HG03565 (cell line): ENCODE data around the gene EVA1A.

Experiments used
- ATAC-seq: cut with Tn5 transposase; IDR thresholded peaks from one replicate; pipeline ENCODE4 v1.9.1; 2021; ENCODE audit warnings: mild to moderate bottlenecking, moderate library complexity; ENCODE audit not compliant: unreplicated experiment

Gene EVA1A

DNA sequence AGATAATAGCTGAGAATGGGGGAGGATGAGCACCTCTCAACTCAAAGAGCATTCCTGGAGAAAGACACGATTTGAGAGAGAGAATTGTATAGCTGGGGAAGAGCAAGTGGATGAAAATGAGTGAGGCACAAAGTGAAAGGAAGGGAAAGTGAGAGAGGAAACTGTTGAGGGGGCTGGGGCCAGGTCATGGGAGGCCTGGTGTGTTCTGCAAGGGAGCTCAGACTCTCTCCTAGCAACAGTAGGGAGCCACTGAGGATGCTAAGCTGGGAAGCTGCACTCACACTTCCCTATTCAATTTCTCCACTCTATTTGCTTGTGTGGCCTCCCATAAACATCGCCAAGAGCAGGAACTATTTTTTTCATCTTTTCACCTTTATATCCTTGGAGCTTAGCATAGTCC lies 14.8 kb downstream of the EVA1A start:
- ATAC-seq, result no peak

- ATAC-seq, result no peak
Measured at GRCh38 chr2:75545387-75545786, 15.4 kb downstream of the EVA1A start.

- no peak for ATAC-seq
Measured at GRCh38 chr2:75543446-75543845, 17.3 kb downstream of the EVA1A start.

GRCh38 chr2:75541430-75541829 lies 19.3 kb downstream of the EVA1A start:
- ATAC-seq, result no peak

- no peak for ATAC-seq
Measured at GRCh38 chr2:75540994-75541393, 19.7 kb downstream of the EVA1A start.

GRCh38 chr2:75539955-75540716 lies 20.6 kb downstream of the EVA1A start:
- ATAC-seq, result no peak

GRCh38 chr2:75538521-75539490 lies 21.9 kb downstream of the EVA1A start:
- no peak for ATAC-seq

DNA sequence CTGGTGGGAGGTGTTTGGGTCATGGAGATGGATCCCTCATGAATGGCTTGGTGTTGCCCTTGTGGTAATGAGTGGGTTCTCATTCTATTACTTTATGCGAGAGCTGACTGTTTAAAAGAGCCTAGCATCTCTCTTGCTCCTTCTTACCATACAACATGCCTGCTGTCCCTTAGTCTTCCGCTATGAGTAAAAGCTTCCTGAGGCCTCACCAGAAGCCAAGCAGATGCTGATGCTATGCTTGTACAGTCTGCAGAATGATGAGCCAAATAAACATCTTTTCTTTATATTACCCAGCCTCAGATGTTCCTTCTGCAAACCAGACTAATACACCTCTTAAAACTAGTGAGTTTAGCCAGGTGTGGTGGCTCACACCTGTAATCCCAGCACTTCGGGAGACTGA lies 23.1 kb downstream of the EVA1A start:
- no peak for ATAC-seq

DNA sequence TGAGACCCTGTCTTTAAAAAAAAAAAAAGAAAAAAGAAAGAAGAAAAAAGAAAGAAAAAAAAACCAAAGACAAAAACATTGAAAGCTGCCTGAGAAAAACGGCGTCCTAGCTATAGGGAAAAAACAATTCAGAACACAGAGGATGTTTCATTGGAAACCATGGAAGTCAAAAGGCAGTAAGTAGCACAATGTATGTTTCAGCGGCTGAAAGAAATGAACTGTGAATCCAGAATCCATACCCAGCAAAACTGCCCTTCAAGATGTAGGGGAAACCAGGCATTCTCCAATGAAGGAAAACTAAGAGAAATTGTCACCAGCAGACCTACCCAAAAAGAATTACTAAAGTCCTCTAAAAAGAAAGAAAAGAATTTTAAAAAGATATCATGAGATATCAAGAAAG lies 27.6 kb downstream of the EVA1A start:
- ATAC-seq, result no peak

DNA sequence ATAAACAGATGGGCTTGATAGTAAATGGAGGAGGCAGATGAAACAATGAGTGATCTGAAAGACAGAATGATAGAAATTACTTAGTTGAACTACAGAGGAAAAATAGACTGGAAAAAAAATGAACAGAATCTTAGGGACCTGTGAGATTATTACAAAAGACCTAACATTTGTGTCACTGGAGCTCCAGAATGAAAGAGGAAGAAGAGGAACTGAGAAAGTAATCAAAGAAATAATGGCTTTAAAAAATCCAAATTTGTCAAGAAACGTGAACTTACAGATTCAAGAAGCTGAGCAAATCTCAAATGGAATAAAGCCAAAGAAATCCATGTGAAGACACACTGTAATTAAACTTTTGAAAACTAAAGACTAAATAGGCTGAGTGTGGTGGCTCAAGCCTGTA lies 28.3 kb downstream of the EVA1A start:
- ATAC-seq, result no peak

DNA sequence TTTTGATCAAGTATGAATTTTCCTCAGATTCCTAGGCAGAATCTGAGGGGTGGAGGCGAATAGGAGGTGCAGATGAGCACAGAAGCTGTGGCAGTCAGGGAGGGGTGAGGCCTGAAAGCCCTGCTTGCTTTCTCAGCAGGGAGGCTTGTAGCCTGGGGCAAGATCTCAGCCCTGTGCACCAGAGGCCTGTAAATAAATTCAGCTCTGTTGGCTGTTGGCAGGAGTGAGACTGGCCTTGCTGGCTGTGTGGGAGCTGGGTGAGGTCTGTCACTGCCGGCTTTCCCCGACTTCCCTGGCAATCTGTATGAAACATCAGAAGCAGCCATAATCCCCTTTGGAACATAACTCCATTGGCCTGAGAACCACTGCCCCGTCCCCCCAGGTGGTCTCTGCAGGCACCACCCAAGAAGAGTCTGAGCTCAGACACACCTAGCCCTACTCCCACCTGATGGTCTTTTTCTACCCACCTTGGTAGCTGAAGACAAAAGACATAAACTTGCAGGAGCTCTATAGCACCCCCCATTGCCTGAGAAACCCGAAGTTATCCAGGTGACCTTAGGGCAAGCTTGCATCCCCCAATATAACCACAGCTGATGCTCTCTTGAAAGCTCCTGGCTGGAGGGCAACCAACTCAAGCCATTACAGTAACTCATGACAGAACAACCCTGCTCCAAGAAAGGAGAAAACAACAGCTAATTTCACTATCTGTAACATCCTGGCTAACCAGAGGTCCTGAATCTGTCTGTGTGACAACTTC lies 32.3 kb downstream of the EVA1A start:
- ATAC-seq, result no peak

DNA sequence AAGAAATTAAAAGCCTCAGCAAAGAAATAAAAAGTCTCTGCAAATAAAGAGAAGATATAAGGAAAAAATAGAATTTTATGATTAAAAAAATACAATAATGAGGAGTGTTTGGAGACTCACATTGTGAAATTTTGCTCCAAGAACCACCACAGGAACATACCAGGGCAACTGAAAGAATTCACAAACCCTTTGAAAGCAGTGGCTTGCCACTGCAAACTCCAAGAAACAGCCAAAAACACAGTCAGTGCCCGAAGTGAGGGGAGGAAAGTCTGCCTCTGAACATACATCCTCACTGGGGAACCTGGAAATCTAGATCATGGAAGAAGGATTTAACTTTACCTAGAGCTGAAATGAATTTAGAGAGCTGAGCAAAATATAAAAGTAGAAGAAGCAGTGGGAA lies 33.1 kb downstream of the EVA1A start:
- no peak for ATAC-seq

DNA sequence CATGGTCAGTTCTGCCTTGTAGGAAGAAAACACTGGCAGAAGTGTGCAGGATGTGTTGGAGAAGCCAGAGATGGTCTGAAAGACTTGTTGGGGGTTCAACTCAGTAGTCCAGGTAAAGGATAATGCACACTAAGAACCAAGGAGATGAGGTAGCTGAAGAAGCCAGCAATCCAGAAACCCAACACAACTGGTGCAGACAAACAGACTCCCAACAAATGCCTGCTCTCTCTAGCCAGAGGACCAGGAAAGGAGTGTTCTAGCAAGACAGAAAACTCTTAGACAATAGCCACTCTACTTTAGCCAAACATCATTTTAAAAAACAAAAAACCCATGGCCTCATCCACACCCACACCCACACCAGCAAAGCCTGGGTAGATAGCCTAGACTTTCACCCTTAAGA lies 33.9 kb downstream of the EVA1A start:
- ATAC-seq, result no peak

GRCh38 chr2:75525434-75526310 lies 35.1 kb downstream of the EVA1A start:
- no peak for ATAC-seq

DNA sequence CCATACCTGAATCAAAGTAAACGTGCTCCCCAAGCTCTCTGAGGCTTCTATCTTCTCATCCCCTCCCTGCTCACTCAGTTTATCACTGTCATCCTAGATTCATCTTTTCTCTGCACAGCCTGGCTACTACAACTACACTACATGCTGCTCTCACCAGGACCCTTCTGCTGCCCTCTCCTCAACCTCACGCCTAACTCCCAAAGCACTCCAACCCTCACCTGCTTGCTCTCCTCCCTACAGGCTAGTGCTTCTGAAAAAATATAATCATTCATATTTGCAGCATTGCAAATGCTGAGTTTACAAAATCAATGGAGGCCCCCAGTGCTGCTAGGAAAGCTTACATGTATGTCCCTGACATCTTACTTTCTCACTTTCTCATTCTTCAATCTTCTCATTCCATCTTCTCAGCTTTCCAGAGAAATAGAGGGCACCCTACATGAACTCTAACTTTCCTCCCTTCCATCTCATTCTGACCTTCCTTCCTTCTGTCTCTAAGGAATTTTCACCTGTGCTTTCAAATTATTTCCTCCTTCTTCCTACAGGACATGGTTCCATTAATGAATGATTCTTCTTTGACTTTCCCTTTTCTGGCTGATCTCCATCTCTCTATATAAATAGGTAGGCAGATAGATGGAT lies 36.3 kb downstream of the EVA1A start:
- ATAC-seq, result no peak

DNA sequence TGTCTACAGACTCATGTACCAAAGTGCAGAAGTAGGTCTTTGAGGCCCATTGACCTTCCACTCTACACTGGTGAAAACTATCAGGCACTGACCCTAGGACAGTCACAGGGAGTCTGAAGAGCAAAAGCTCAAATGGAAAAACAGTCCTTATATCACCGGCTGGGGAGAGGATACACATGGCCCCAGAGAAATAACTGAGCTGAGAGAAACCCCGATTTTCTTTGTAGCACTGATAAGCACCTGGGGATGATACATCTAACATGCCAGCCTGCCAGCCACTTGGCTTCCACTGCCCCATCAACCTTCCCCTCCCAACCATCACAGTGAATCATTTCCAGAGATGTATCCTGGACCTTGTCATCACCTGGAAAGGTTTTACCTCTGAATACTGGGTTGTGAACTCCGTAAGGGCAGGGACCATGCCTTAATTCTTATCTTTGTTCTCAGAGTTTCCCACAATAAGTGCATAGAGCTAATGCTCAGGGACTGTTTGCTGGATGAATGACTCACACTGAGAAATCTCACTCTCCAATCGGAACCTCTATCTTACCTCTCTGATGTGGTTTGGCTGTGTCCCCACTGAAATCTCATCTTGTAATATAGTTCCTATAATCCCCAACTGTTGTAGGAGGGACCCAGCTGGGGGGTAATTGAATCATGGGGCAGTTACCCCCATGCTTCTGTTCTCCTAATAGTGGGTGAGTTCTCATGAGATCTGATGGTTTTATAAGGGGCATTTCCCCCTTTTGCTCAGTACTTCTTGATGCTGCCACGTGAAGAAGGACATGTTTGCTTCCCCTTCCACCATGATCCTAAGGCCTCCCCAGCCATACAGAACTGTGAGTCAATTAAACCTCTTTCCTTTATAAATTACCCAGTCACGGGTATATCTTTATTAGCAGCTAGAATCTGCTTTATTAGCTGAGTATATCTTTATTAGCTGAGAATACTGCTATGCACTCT lies 37.1 kb downstream of the EVA1A start:
- peak; percentile 89 for ATAC-seq

DNA sequence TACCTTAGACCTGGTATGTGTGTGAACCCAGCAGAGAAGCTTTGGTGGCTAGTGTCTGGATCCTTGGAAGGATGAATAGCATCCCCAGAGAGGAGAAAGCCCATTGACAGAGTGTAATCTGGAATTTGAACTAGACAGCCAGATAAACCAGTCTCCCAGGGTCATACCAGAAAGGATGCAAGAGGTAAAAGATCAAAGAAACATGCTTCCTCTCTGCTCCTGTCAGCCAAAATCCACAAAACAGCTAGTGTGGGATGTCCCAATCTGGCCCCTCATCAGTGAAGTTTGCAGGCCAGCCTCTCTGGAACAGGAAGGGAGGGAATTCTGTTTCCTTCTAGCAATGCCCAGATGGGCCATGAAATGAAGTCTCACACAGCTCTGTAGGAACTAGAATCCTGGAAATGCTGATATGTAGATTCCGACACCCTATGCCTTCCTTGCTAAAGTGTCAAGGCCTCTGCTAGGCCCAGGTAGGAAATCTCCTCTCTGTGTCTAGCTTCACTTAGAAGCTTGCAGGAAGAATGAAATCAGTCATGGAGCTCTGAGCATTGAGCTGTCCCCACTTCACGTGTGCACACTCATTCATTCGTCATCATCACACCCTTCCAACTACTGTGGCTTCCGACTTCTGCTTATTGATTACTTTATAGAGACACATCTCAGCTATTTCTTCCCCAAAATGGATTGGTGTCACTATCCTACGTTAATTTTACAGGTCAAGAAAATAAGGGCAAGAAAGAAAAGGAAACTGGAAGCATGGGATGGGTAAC lies 38.0 kb downstream of the EVA1A start:
- ATAC-seq, result no peak
